Measurements from ENCODE around the gene GGPS1.
A peak's percentile ranks its signal among the peaks of the same experiment; 100 is the strongest.
"Not testable (repeated sequence)": the region's sequence is repeated elsewhere in the genome, so short reads cannot be mapped to it uniquely, and the experiment has no call there.

GGPS1 gene

DNA sequence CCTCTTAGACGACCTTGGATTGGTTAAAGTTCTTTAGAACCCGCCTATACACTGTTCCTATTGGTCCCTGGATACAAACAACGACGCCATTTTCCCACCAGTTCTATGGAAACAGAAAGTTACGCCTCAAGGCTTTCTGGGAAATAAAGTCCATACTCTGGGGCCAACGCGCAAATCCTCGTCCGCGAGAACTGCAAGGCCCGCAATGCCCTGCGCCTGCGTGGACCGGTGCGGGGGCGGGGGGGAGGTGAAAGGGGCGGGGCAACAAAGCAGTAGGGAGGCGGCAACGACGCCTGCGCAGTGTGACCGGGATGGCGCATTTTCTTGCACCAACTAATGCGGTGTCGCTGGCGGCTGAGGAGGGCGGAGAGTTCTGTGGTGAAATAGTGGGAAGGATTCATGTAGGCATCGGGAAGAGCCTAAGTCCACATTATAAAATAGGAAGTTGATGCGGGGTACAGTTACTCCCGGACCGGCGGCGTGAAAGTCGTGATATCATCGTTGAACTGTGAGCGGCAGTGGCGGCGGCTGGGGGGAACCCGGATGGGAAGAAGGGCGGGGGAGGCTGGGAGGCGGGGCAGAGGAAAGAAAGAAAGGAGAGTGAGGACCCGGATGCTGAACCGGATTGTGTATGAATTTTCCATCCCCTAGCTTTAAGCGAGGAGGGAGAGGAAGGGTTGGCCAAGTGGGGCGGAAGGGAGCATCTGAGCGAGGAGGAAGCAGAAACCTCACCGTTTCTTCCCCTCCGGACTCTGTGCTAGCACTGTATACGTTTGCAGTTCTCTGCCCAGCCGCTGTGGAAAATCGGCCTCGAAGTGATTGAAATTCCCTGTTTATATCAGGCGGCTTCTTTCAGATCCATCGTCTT, at the start of gene GGPS1:
TSS of gene GGPS1 (plus strand) at position 300 of the 868 bp plus-strand sequence. CDS start 6,695 bp downstream, outside the sequence.
- peak; percentile 100 for DNase-seq (ENCODE audit: low read depth)

DNA sequence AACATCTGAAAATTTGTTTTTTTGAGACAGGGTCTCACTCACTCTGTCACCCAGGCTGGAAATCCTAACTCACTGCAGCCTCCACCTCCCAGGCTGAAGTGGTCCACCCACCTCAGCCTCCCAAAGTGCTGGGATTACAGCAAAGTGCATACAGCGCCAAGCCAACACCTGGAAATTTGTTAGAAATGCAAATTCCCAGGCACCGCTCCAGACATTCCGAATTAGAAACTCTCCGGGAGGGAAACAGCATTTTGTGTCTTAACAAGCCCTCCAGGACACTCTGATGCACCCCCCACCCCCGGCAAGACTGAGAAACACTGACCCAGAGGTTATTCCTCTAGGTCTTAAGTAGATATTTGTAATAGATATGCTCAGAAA, 49.5 kb upstream of the GGPS1 start:
- no peak for DNase-seq (ENCODE audit: low read depth)

DNA sequence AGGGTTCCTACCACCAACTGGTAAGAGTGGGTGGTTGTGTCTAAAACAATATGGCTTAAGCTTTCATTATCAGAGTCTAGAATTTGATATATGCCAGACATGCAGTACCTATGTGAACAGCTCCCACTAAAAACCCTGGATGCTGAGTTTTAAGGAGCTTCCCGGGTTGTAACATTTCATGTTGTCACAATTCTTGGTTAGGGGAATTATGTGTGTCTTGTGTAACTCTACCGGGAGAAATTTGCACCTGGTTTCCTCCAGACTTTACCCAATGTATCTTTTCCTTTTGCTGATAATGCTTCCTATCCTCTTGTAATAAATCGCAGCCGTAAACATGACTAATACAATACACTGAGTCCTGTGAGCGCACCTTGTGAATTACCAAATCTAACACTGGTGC, 48.7 kb upstream of the GGPS1 start:
- no peak for DNase-seq (ENCODE audit: low read depth)

DNA sequence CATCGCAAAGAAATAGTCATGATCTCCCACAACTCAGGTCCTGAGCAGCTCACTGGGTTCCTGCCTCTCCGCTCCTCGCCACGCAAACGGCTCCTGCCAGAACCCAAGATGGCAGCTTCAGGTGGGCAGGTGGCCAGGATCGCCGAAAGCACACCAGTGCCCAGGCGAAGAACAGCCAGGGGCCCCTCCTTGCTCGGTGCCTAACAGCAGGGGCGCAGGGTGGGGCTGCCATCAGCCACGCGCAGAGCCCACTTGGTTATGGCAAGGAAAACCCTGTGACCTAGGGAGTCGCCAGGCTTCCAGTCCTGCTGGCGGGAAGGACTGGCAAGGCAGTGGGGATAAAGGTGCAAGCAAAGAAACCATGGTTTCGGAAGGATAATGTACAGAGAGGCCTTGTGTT, 47.9 kb upstream of the GGPS1 start:
- DNase-seq (ENCODE audit: low read depth): no peak

DNA sequence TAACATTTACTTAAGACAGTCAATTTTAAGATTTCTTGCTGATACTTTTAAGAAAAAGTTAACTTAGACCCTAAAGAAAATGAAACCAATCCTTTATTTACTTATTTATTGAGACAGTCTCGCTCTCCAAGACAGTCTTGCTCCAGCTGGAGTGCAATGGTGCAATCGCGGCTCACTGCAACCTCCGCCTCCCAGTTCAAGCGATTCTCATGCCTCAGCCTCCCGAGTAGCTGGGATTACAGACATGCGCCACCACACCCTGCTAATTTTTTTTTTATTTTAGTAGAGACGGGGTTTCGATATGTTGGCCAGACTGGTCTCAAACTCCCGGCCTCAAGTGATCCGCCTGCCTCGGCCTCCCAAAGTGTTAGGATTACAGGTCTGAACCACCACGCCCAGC, 44.7 kb upstream of the GGPS1 start:
- not testable (repeated sequence) for DNase-seq (ENCODE audit: low read depth)

DNA sequence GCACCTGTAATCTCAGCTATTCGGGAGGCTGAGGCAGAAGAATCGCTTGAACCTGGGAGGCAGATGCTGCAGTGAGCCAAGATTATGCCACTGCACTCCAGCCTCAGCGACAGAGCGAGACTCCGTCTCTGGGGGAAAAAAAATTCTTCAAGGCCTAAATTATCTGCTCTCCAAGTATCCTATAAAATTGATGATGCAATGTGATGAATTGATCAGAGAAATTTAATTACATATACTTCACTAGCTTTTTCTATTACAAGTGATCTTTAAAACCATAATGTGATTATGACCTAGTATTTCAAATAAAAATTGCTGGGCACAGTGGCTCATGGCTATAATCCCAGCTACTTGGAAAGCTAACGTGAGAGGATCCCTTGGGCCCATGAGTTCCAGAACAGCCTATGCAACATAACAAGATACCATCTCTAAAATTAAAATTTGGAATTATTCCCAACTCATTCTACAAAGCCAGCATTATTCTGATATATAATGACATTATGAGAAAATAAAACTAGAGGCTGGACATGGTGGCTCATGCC, 44.1 kb upstream of the GGPS1 start:
- DNase-seq (ENCODE audit: low read depth): no peak

DNA sequence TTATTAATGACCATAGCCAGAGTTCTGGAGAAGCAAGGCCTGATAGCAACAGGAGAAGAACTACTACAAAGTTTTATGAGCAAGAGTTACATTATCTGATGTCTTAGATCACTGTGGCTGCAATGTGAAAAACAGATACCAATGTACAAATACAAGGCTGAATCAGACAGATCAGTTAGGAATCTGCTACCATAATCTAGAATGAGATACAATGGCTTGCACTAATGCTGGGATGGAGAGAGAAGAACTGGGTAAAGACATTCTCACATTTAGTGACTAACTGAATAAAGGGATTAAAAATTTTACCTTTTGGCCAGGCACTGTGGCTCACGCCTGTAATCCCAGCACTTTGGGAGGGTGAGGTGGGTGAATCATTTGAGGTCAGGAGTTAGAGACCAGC, 41.7 kb upstream of the GGPS1 start:
- DNase-seq (ENCODE audit: low read depth): no peak

DNA sequence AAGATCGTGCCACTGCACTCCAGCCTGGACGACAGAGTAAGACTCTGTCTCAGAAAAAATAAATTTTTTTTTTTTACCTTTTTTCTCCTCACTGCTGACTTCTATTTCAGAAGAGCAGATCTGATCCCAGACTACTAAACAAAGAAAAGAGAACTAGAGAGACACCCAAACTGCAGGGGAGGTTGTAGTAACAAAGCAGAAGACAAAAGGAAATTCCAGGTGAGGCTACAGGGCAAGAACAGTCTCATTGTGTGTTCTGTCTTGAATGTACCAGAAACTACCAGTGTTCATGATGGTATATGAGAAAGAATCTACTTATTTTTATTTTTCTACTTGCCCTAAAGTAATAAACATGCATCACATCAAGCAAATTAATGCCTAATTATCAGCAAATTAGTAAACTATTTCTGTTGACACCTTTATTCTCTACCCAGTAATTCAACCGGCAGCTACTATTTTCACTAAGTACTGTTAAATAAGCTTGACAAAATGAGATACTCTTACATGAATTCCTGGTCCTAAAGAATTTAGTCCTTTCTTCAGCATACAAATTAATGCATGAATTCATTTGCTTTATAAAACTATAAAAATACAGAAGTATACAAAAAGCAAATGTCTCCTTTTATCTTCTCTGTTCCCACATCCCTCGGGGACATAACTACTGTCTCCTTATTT, 41.0 kb upstream of the GGPS1 start:
- no peak for DNase-seq (ENCODE audit: low read depth)

DNA sequence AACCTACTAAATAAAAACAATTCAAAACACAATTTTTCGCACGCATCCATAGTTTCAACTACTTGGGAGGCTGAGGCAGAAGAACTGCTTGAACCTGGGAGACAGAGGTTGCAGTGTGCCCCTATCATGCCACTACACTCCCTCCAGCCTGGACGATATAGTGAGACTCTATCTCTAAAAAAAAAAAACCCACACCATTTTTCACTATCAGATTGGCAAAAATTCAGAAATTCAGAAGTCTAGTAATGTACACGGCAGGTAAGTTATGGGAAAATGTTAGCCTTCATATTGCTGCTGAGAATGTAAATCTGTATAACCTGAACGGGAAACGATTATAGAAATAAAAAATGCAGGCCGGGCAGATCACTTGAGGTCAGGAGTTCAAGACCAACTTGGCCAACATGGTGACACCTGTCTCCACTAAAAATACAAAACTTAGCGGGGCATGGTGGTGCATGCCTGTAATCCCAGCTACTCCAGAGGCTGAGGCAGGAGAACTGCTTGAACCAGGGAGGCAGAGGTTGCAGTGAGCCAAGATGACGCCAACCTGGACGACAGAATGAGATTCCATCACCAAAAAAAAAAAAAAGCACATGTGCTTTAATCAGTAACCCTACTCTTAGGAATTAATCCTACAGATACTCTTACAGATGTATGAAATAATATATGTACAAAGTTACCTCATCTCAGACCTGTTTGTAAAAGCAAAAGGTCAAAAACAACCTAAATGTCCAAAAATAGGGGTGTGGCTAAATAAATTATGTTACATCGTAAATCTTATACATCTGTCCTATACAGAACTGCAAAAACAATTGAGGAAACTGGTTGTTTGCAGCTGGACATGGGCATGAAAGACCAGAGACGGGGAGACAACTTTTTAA, 38.3 kb upstream of the GGPS1 start:
- DNase-seq (ENCODE audit: low read depth): no peak

DNA sequence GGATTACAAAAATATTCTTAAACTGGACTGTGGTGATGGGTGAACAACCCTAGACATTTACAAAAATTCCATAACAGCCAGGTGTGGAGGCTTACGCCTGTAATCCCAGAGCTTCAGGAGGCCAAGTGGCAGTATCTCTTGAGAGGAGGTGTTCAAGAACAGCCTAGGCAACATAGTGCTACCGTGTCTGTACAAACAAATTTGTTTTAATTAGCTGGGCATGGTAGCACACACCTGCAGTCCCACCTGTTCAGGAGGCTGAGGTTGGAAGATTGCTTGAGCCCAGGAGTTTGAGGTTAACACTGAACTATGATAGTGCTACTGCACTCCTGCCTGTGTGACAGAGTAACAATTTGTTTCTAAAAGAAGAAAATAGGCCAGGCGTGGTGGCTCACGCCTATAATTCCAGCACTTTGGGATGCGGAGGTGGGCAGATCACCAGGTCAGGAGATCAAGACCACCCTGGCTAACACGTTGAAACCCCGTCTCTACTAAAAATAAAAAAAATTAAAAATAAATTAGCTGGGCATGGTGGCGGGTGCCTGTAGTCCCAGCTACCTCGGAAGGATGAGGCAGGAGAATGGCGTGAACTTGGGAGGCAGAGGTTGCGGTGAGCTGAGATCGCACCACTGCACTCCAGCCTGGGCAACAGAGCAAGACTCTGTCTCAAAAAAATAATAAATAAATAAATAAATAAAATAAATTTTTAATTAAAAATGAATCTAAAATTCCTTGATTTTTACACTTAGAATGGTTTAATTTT, 37.4 kb upstream of the GGPS1 start:
- no peak for DNase-seq (ENCODE audit: low read depth)

DNA sequence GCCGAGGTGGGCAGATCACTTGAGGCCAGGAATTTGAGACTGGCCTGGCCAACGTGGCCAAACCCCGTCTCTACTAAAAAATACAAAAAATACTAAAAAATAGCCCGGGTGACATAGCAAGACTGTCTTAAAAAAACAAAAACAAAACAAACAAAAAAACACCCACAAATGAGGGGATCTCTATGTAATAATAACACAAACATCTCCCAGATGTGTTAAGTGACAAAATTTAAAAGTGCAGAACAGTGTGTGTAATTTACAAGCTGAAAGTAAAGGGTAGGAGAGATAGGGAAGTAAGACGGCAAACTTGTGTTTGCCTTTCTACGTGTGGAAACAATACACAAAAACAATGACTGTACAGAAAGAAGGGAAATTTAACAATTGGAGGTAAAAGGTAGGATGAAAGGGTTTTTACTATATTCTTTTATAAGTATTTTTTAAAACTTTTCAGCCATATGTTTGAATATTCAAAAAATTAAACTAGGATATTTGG, 36.7 kb upstream of the GGPS1 start:
- no peak for DNase-seq (ENCODE audit: low read depth)

DNA sequence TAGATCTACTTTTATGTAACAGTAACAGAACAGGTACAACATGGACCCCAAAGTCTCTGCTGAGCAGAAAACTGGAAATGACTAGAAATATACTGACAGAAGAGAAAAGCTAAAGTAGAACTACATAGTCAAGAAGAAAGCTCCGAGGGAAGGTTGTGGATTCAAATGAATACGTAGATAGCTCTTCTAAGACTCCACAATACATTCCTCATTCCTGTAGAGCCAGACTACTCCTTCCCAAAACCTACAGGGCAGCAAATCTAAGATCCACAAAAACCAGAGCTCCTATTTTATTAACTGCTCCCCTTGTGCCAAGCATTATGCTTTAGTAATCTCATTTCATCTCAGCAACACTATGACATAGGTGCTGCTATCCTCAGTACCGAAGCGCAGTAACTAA, 35.6 kb upstream of the GGPS1 start:
- no peak for DNase-seq (ENCODE audit: low read depth)

DNA sequence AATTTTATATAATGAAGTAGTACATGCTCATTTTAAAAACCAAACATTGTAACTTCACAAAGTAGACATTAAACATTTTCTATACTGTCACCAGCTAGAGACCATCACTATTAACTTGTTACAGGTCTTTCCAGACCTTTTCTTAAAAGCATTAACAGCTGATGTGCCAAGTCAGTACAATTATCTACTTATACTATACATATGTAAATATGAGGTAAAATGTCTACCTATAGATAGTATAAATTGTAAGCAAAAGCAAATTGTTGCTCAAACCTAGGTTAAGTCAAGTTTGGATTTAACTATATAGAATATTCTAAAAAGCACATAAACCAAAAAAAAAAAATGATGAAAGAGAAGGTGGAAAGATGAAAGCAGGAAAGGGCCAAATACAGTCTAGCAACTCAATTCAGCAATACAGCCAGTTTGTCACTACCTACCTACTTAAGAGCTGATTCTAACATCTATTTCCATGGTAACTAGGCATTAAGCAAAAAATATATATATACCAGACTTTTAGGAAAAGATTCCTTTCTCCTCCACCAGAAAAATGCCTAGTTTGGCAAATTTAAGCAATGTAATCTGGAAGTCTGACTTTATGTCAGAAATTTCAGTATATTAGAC, 34.9 kb upstream of the GGPS1 start:
- DNase-seq (ENCODE audit: low read depth): no peak

DNA sequence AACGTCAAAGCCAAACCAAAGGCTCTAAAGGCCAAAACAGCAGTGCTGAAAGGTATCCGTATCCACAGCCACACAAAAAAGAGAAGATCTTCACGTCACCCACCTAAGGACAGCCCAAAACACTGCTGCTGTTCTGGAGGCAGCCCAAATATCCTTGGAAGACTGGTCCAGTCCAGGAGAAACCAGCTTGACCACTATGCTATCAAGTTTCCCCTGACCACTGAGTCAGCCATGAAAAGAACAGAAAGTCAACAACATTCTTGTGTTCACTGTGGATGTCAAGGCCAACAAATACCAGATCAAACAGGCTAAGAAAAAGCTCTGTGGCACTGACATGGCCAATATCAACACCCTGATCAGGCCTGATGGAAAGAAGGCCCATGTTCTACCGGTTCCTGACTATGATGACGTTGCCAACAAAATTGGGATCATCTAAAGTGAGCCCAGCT, 32.4 kb upstream of the GGPS1 start:
- DNase-seq (ENCODE audit: low read depth): no peak

DNA sequence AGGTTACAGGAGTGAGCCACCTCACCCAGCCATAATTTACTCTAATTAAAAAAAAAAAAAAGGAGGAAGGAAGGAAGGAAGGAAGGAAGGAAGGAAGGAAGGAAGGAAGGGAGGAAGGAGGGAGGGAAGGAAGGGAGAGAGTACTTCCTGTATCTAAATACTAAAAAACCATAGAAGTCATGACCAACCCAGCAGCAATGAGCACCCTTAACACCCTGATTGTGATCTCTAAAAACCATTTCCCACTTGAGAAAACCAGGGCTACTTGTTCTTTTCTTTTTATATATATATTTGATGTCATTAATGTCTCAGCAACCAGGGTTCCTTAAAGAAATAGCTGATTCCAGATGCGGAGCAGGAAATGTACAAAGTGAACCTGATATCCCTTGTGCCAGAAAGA, 31.6 kb upstream of the GGPS1 start:
- DNase-seq (ENCODE audit: low read depth): no peak

DNA sequence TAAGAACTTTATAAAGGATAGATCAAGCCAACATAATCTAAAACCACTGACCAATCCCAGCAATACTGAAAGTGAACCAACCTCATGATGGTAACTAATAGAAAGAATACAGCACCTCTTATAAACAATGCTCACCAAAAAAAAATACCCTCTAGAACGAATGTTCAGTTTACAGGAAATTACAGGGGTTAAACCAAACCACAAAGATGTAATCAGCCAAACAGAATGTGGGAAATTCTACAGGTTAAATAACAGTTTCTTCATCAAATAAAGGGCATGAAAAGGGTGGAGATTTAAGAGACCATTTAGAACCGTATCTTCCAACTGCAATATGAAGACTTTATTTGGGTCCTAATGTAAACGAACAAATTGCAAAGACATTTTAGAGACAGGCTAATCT, 30.8 kb upstream of the GGPS1 start:
- no peak for DNase-seq (ENCODE audit: low read depth)

DNA sequence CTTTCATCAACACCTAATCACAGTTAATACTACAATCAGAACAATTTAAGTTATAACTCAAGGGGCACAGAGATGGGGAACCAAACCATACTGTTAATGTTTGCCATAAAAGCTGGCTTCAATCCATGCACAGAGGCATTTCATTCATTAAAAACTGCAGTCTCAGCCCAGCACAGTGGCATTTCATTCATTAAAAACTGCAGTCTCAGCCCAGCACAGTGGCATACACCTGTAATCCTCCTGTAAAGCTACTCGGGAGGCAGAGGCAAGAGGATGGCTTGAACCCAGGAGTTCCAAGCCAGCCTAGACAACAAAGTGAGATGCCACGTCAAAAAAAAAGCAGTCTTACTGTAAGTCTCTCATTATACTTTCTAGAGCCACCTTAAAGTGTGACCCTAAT, 29.6 kb upstream of the GGPS1 start:
- no peak for DNase-seq (ENCODE audit: low read depth)

DNA sequence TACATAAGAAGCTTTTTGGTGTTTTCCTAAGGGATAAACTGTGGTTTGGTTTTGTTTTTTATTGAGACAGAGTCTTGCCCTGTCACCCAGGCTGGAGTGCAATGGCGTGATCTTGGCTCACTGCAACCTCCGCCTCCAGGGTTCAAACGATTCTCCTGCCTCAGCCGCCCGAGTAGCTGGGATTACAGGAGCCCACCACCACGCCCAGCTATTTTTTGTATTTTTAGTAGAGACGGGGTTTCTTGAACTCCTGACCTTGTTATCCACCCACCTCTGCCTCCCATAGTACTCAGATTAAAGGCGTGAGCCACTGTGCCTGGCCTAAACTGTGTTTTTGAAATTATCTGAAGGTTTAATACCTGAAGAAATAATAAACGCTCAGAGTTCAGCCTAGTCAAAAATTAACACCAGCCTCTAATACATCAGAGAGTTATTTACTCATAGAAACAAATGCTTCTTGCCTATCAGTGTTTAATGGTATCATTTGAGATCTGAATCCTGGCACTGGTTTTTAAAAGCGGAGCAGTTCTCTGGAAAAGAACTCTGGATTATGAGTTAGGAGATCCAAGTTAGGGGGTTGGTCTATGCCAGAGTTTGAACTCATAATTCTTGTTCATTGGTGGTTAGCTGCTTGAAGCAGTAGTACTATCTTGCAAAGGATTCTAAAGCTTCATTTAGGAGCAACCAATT, 29.1 kb upstream of the GGPS1 start:
- no peak for DNase-seq (ENCODE audit: low read depth)

DNA sequence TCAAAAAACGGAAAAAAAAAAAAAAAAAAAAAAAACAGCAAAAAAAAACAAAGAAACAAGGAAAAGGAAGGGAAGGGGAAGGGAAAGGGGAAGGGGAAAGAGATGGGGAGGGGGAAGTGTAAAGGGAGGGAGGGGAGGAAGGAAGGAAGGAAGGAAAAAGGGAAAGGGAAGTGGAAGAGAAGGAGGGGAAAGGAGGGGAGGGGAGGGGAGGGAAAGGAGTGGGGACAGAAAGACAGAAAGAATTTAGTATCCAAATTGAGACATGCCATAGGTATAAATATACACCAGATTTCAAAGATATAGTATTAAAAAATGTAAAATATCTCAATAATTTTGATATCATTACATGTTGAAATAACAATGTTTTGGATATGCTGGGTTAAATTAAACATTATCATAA, 26.2 kb upstream of the GGPS1 start:
- DNase-seq (ENCODE audit: low read depth): no peak

Measured in CMK (cell line).